K562 (cell line): ENCODE measurements around the gene UAP1. TPM values are rescaled to one million over a fixed set of nuclear protein-coding genes. Genes with fewer than 3 reads are reported as not detected.
A peak's percentile ranks its signal among the peaks of the same experiment; 100 is the strongest.

Experiments used
- BCOR ChIP-seq: fragments of 450-650 bp; IDR thresholded peaks from 2 replicates; pipeline ENCODE4 v1.6.1; 2016
- CBX1 ChIP-seq: sonication (generic); IDR thresholded peaks from 2 replicates; pipeline ENCODE4 v1.6.1; 2016; ENCODE audit warnings: antibody characterized with exemption, low read depth, mild to moderate bottlenecking
- CBX5 ChIP-seq: IDR thresholded peaks from 2 replicates; pipeline ENCODE4 v1.6.1; 2014; ENCODE audit warnings: low read depth, borderline replicate concordance
- HNRNPK ChIP-seq: fragments of 200-400 bp; formaldehyde crosslinking; IDR thresholded peaks from one replicate; pipeline ENCODE4 v1.6.1; 2018; ENCODE audit warnings: mild to moderate bottlenecking, low read depth, low read length; ENCODE audit not compliant: poor library complexity, severe bottlenecking
- JUN ChIP-seq, 2 experiments: sonication (generic) in 1 of 2; formaldehyde crosslinking in 1 of 2; IDR thresholded peaks; 2 replicates each; pipeline versions ENCODE4 v1.6.1 to v1.8.0; 2012 to 2022; ENCODE audit warnings: borderline replicate concordance in 2 of 2, mild to moderate bottlenecking in 2 of 2, improper control_type of control experiment in 1 of 2, low read depth in 1 of 2, low read length in 1 of 2, missing genetic modification reagents in 1 of 2
- MECOM ChIP-seq: fragments of 250-450 bp; sonication (Bioruptor Pico); IDR thresholded peaks from 2 replicates; pipeline ENCODE4 v1.8.0; 2022; ENCODE audit warnings: inconsistent platforms
- MTA2 ChIP-seq: fragments of 450-650 bp; IDR thresholded peaks from 2 replicates; pipeline ENCODE4 v1.6.1; 2016; ENCODE audit warnings: low read depth
- RERE ChIP-seq: sonication (generic); formaldehyde crosslinking; IDR thresholded peaks from 2 replicates; pipeline ENCODE4 v1.8.0; 2023; ENCODE audit warnings: missing genetic modification reagents, mild to moderate bottlenecking, borderline replicate concordance
- SREBF2 ChIP-seq: sonication (generic); formaldehyde crosslinking; IDR thresholded peaks from 2 replicates; pipeline ENCODE4 v1.4.0; 2020; ENCODE audit warnings: mild to moderate bottlenecking, missing genetic modification reagents
- U2AF1 ChIP-seq: fragments of 200-400 bp; formaldehyde crosslinking; optimal IDR thresholded peaks from 2 replicates; pipeline ENCODE3; 2017; ENCODE audit warnings: mild to moderate bottlenecking, low read depth, low read length, moderate library complexity
- ZBTB43 ChIP-seq: sonication (generic); formaldehyde crosslinking; IDR thresholded peaks from 2 replicates; pipeline ENCODE4 v1.8.0; 2023; ENCODE audit warnings: mild to moderate bottlenecking, missing genetic modification reagents
- ZNF146 ChIP-seq: IDR thresholded peaks from one replicate; pipeline ENCODE4 v1.6.1; 2018; ENCODE audit warnings: missing compliant biosample characterization; ENCODE audit not compliant: unreplicated experiment
- ZNF644 ChIP-seq: fragments of 200-800 bp; sonication (Bioruptor generic); IDR thresholded peaks from 2 replicates; pipeline ENCODE4 v1.6.1; 2016; ENCODE audit warnings: low read depth, missing genetic modification characterization, missing compliant biosample characterization
- polyA plus RNA-seq, 8 experiments: library from polyadenylated mRNA; depleted of rRNA in 4 of 8; stranded (reverse) in 5 of 8; unstranded in 3 of 8; fragments of >200 nt; fragmentation: Nextera tagmentation in 2 of 8; fragmentation: Illumina TruSeq in 1 of 8; extraction: Ambion mirVana in 2 of 8; extraction: Trizol in 1 of 8; gene quantifications; 2 replicates each; pipeline versions ENCODE4 v1.2.1 to v1.2.3, GENCODE V29; 2011 to 2014; ENCODE audit warnings: inconsistent platforms in 1 of 8, missing spikeins in 1 of 8
- total RNA-seq, 7 experiments: library from RNA; depleted of rRNA in 6 of 7; stranded (reverse); fragments of >200 nt in 6 of 7; fragmentation: Illumina TruSeq in 2 of 7; extraction: Trizol in 2 of 7; gene quantifications; 2 replicates each; pipeline versions ENCODE4 v1.2.1 to v1.2.3, GENCODE V29; 2011 to 2021; ENCODE audit warnings: low replicate concordance in 1 of 7

Gene UAP1
- total and polyA plus RNA-seq, 9 of the 15 experiments (the other 6 are each of a cell fraction or from before 2014, with no cell fraction given): 182 to 317 (median 213) TPM

GRCh38 chr1:162561616-162562469 lies at the start of gene UAP1 (continued):
- peak; percentile 57 for TF ChIP-seq HNRNPK
- TF ChIP-seq RERE: peak; percentile 95; the same call in 1 of the 2 replicates
- TF ChIP-seq CBX5: no peak
- peak; percentile 94 for TF ChIP-seq U2AF1
- no peak for TF ChIP-seq SREBF2
- peak; percentile 59; the same call in 1 of the 2 replicates for TF ChIP-seq BCOR
- peak; percentile 13; the same call in 1 of the 2 replicates for TF ChIP-seq MTA2
- 0 out of 2 replicates have a peak, but pooled peaks have one; percentile 13 for TF ChIP-seq MECOM (CRISPR knock-in tag)
- TF ChIP-seq ZNF146 (CRISPR knock-in tag): peak; percentile 16
- TF ChIP-seq JUN (IDR thresholded peaks at IDR 0.05; ENCODE audit: borderline replicate concordance, low read depth, low read length): no peak
- peak; percentile 91; the same call in 1 of the 2 replicates for TF ChIP-seq JUN (CRISPR knock-in tag; IDR thresholded peaks at IDR 0.05; ENCODE audit: borderline replicate concordance)
- TF ChIP-seq ZBTB43 (CRISPR knock-in tag): peak; percentile 85
- TF ChIP-seq CBX1: no peak
- no peak for TF ChIP-seq ZNF644
